Stomach (tissue), 4 donors: ENCODE data around the gene PTPRM.

Experiments used
- EP300 ChIP-seq: sonication (generic); formaldehyde crosslinking; IDR thresholded peaks from one replicate; pipeline ENCODE4 v1.6.1; 2017; ENCODE audit warnings: antibody characterized with exemption
- POLR2AphosphoS5 ChIP-seq, 3 donors: sonication (generic); formaldehyde crosslinking; IDR thresholded peaks; one replicate each; pipeline ENCODE4 v1.6.1; 2016; ENCODE audit warnings: antibody characterized with exemption in 3 of 3
- TF ChIP-seq, protein P1 (sequence below), 7 experiments: fragments of 450-650 bp in 4 of 7; fragments of 200-600 bp in 3 of 7; sonication (generic) in 3 of 7; IDR thresholded peaks; one replicate each; pipeline ENCODE4 v1.5.1; 2016 to 2019; ENCODE audit warnings: antibody characterized with exemption in 7 of 7, control low read depth in 2 of 7, mild to moderate bottlenecking in 1 of 7

DNA sequence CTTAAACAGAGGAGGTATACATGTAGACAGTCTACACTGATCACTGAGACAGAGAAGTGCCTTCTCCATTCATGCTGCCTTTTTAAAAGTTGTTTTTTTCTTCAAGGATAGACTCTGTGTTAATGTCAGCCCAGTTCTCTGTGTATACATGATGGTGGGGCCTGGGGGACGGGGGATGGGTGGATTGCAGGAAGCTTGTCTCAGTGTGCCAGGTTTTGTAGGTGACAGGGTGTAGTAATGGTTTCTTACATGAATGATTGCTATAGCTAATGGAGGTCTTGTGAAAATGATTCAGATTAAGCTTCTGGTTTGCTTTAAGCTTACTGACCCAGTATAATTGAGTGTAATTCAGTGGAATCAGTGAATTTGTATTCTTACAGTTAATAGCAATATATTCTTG, 423.6 kb downstream of the PTPRM start:
- TF ChIP-seq, protein P1, sequence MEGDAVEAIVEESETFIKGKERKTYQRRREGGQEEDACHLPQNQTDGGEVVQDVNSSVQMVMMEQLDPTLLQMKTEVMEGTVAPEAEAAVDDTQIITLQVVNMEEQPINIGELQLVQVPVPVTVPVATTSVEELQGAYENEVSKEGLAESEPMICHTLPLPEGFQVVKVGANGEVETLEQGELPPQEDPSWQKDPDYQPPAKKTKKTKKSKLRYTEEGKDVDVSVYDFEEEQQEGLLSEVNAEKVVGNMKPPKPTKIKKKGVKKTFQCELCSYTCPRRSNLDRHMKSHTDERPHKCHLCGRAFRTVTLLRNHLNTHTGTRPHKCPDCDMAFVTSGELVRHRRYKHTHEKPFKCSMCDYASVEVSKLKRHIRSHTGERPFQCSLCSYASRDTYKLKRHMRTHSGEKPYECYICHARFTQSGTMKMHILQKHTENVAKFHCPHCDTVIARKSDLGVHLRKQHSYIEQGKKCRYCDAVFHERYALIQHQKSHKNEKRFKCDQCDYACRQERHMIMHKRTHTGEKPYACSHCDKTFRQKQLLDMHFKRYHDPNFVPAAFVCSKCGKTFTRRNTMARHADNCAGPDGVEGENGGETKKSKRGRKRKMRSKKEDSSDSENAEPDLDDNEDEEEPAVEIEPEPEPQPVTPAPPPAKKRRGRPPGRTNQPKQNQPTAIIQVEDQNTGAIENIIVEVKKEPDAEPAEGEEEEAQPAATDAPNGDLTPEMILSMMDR (IDR thresholded peaks at IDR 0.05) = no peak
- TF ChIP-seq POLR2AphosphoS5 (IDR thresholded peaks at IDR 0.05) (no peak), EP300 (no peak)
